GM21786 (cell line): ENCODE measurements around the gene ANAPC2.
"Not testable (repeated sequence)": the region's sequence is repeated elsewhere in the genome, so short reads cannot be mapped to it uniquely, and the experiment has no call there.

ENCODE experiments used
- ATAC-seq: cut with Tn5 transposase; IDR thresholded peaks from one replicate; pipeline ENCODE4 v1.9.1; 2021; ENCODE audit not compliant: unreplicated experiment

Gene ANAPC2

DNA sequence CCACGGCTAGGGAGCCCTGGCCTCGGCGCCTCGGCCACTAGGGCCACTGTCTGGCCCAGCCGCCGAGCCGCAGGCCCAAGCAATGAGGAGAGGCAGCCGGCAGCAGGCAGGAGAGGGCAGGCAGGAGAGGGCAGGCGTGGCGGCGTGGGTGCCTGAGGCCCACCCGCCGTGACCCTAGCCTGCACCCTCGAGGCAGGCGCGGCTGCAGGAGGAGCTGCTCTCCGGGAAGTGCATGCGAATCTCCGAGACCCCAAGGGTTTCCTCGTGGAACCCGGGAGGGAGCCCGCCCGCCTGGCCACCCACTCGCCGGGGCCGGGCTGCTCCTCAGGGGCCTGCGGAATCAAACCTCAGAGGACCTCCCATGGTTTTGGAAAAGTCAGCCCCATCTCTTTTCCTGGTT lies 40.1 kb downstream of the ANAPC2 start:
- no peak for ATAC-seq

DNA sequence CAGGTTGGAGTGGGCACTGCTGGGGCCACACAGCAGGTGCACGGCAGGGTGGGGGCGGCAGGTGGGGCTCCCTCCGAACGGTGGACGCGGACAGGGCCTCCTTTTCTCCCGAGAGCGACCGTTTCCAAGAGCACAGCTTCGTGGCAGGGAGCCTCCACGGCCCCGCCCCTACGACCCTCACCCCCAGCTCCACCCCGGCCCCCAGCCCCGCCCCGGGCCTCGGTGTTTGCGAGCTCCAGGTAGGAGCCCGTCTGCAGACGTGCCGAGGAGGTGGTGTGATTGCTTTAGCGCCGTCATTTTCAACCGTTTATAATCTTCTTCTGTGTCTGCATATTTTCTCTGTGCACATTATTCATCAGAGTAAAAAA lies 40.6 kb downstream of the ANAPC2 start:
- no peak for ATAC-seq

DNA sequence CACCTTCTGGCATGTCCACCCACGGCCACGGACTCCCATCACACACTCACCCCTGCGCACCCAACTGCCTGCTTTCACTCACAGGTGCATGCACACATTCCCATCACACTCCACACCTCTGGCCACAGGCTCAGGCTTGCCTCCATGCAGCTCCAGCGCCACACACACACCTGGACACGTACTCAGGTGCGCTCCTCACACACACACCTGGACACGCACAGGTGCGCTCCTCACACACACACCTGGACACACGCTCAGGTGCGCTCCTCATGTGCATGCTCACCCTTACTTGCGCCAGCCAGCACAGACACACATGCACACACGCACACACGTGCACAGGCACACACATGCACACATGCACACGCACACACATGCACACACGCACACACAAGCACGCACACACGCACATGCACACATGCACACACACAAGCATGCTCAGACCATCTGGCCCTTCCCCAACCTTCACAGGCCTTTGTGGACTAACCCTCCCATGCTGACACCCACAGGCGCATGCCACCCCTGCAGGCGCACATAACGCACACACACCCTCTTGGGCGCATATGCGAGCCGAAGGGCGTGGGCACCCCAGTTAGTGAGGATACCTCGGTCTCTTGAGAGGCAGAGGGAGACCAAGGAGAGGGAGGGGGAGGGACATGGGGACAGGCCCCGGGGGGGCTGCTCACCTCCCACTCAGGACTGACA lies 41.1 kb downstream of the ANAPC2 start:
- ATAC-seq: no peak

DNA sequence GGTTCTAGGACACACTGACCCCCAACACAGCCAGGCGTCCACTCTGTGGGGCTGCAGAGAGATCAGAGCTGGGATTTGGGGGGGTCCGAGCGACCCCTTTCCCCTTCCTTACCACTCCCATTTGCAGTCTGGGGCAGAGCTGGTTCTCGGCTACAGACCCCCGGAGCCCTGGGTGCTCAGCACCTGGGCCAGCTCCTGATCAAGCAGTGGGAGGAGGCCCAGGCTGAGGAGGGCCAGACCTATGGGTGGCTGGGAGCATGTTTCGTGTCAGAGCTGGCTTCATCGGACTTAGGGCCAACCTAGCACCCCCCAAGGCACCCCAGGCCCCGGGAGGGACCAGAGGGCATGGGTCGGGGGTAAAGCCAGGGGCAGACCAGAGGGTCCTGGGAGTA lies 41.8 kb downstream of the ANAPC2 start:
- ATAC-seq: no peak

DNA sequence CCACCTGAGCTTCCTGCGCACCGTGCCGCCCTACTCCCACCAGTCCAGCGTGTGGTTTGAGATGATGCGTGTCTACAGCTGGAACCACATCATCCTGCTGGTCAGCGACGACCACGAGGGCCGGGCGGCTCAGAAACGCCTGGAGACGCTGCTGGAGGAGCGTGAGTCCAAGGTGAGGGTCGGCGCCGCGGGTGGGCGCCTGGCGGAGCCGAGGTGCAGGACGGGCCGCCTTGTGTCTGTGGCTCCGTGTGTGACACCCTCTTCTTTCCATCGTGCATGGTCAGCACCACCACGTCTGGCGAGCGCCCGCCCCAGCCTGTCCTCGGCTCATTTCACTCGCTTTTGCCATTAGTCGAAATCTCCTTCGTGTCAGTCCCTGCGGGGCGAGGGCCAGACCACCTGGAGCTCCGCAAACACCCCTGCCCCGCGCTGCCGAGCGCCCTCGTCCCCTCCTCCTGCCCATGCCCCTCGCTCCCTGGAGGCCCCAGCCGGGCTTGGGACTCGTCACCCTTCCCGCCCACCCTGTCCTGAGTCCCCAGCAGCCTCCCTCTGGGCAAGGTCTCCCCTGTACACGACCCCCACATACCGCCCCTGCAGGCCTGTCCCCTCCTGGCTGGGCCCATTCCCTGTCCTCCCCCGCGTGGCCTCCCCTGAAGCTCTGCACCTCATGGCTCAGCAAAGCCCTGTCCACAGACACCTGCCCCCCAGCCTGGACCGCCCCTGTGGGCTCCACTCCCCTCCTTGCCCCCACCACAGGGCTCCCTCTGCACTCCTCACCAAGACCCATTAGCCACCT lies 42.4 kb downstream of the ANAPC2 start:
- no peak for ATAC-seq

DNA sequence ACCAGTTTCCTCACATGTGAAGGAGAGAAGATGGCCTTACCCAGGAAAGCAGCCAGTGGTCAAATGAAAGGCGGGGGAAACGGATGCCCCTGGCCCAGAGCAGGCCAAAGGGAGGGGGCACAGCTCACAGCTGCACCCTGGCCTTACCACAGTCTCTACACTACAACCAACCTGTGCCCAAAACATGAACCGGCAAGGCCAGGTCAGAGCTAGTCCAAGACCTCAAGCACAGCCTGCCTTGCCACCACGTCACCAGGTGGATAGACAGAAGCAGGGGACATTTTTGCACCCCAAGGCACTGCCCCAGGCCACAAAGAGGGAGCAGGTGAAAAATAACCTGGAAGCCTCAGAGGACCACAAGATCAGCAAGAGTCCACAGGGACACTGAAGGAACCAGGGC lies 44.9 kb downstream of the ANAPC2 start:
- no peak for ATAC-seq

DNA sequence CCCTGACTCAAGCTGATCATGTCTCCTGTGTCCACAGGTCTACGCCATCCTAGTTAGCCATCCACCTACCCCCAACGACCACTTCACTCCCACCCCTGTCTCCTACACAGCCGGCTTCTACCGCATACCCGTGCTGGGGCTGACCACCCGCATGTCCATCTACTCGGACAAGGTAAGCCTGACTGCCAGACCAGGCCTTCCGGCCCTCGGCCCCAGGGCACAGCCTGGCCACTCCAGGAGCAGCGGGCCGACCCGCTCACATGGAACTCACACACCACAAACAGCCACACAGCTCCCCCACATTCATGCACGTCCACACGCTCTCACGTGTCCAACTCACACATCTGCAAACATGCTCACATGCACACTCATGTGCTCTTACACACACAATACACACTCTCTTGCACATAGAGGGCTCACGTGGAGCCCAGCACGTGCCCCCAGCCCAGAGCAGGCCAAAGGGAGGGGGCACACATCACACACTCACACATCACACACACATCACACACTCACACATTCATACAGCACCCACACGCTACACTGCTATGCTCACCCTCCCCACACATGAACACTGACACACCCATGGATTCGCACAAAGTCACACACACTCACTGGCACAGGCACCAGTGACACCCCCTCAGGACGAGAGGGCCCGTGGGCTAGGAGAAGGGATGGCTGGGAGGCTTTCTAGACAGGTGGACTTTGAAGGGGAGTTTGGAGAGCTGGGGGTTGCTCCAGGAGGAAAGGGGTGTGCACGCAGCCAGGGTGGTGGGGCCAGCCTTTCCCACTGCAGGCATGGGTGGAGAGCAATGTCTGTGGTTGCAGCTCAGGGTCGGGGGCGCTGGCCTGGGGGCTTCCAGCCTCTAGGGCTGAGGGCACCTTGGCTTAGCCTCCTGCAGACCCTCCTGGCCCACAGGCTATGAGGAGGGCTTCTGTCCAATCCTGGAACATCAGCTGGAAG lies 46.1 kb downstream of the ANAPC2 start:
- no peak for ATAC-seq

DNA sequence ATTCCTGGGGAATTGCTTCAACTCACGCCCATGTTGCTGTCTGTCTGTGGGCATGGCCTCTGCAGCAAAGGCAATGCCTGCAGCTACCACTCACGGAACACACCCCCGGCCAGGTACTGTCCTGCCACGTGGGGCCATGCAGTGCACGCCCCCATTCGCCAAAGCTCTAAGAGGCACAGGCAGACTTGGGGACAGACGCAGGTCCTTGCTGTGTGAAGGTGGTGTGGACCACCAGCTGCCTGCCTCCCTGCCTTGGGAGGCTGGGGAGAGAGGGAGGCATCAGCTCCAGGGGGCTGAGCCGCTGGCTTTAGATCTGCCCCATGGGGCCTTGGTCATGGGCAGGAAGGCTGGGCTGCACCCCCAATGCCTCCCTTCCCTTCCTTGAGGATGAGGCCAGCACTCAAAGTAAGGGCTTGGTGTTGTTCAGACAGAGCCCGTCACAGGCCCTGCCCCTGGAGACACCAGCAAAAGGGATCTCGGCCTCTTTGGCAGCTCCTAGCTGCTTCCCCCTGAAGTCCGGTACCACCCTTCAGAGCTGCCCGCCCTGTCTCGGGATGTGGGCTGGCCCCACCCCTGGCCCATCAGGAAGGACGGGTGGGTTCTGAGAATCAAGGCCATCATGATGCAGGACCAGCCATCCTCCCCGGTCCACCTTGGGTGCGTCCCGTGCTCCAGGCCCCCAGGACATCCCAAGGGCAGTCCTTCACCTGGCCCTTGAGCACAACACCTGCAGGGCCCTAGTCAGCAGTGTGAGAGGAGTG lies 47.1 kb downstream of the ANAPC2 start:
- ATAC-seq: no peak

DNA sequence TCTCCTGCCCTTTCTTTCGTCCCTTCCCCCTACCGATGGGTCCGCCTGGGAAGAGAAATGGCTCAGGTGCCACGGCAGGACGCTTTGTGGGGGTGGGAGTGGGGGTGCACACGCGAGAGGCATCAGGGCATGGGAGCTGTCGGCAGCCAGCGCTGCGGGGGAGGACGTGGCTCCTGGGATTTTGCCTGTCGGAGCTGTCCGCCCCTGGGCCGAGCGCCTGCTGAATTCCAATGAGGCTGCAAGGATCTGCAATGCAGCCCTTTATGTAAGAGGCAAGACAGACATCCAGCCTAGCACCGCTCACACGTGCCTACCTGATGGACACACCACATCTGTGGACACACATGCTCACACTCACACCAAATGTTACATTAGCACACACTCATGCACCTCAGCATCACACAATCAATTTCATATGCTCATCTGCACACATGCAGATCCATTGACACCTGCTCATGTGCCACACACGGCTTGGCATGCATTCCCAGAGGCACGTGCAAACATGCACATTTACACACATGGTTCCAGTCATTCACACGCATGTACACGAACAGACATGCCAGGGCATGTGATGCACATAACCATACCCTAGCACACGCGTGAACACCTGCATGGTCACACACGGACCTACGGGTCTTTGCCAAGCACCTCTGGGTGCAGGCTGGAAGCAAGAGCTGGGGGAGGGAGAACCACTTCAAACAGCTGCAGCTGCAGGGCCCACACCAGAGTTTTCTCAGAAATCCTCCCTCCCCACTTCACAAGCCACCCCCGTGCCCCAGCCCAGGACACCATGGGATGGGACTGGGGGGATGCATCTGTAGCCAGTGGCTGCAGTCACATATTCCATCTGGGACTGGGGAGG lies 48.0 kb downstream of the ANAPC2 start:
- ATAC-seq: no peak

DNA sequence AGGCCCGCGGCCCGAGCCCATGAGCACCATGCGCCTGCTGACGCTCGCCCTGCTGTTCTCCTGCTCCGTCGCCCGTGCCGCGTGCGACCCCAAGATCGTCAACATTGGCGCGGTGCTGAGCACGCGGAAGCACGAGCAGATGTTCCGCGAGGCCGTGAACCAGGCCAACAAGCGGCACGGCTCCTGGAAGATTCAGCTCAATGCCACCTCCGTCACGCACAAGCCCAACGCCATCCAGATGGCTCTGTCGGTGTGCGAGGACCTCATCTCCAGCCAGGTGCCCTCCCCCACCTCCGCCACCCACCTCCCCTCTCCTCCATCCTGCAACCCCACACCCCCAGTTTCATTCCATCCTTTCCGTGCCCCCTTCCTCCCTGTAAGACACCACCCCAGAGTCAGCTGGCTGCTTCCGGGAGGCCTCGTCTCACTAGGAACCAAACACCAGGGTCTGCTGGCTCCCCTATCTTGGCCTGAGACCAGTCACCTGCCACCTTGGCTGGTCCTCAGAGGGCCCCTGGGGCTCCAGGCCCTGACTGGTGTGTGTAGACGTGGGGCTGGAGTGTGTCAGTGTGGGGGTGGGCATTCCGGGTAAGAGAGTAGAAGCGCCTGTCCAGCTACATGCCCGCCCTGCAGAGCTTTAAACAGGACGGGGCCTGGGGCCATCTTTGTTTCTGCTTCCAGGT lies 48.8 kb downstream of the ANAPC2 start:
- no peak for ATAC-seq

DNA sequence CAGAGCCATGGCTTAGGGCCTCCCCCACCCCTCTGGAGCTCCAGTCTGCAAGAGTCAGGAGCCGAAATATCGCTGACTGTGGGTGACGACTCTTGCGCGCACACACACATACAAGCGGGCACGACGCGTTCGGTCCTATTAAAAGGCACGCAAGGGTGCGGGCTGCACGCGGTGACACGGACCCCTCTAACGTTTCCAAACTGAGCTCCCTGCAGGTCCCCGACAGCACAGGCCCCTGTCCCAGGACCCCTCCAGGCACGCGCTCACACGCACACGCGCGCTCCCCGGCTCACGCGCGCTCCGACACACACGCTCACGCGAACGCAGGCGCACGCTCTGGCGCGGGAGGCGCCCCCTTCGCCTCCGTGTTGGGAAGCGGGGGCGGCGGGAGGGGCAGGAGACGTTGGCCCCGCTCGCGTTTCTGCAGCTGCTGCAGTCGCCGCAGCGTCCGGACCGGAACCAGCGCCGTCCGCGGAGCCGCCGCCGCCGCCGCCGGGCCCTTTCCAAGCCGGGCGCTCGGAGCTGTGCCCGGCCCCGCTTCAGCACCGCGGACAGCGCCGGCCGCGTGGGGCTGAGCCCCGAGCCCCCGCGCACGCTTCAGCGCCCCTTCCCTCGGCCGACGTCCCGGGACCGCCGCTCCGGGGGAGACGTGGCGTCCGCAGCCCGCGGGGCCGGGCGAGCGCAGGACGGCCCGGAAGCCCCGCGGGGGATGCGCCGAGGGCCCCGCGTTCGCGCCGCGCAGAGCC lies 49.5 kb downstream of the ANAPC2 start, which contains the start of gene GRIN1:
Gene GRIN1, plus strand, starts transcription at position 433 of the 746 bp plus-strand sequence. CDS start 333 bp downstream, outside the sequence.
- no peak for ATAC-seq

DNA sequence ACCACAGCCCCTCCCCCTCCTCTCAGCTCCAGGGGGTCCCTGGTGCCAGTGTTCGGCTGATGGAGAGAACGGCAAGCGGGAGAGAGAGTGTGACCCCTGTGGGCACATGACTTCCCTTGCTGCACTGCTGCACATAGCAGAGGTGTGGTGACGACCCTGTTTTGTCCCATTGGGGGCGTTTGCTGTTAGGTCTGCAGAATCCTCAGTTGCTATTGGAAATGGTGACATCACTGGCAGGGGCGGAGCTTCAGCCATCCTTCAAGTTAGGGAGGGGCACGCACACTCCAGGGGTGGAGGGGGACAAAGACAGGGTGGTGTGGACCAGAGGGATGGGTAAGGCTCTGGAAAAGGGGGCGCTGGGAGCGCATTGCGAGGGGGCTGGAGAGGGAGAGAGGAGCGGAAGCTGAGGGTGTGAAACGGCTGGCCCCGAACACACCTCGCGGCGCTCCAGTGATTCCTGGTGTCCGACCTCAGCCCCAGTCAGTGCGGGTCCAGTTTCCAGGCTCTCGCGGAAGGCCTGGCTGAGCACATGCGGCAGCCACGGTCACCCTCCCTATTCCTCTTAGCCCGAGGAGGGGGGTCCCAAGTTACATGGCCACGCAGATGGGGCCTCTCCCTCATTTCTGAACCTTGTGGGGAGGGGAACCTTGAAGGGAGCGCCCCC lies 50.2 kb downstream of the ANAPC2 start:
- no peak for ATAC-seq

DNA sequence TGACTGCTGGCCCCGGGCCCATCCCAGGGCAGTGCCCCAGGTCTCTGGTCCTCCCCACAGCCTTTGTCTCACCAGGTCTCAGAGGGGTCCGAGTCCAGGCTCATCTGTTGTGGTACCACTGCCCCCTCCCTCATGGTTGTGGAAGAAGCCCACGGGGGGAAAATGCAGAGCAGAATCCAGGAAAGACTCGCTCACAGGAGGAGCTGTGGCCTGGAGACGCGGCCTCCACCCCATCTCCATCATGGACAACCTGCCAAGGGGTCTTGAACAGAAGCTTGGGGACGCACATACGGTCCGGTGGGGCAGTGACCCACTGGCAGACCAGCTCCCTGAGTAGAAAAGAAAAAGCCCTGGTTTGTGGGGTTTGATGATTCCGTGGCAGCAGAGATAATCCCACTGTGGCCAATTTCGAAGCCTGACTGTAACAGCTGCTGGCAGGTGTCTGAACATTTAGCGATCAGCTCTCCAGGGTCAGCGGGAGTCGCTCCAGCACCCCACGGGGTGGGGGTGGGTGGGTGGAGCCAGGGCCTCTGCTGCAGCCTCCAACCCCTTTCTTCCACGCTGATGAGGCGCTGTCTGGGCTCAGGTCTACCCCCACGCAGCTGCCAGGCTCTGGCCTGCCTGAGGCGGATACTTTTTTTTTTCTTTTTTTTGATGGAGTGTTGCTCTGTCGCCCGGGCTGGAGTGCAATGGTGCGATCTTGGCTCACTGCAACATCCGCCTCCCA lies 51.3 kb downstream of the ANAPC2 start:
- no peak for ATAC-seq

DNA sequence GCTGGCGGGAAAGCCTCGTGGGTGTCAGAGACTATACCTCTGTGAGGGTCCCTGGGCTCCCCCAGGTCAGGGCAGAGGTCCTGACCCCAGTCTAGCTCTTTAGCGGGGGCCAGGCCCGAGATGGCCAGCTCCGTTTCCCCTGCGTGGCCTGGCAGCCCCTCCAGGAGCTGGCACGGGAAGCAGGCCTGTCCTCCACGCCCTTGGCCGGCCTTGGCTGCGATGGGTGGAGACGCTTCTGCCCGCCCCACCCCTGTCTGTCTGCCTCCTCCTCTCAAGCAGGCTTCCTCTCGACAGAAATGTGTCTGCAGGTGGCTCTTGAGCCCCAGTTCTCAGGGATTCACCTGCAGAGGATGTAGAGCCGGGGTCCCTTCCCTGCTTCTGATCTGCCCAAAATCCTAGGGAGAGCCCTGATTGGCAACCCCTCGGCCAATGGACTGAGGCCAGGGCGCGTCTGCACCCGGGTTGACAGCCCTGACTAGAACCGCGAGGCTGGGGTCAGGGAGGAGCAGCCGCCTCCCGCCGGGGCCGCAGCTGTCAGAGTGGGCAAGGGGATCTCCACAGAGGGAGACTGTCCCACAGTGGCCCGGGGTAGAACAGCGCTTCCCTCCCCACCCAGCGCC lies 52.0 kb downstream of the ANAPC2 start:
- ATAC-seq: no peak

DNA sequence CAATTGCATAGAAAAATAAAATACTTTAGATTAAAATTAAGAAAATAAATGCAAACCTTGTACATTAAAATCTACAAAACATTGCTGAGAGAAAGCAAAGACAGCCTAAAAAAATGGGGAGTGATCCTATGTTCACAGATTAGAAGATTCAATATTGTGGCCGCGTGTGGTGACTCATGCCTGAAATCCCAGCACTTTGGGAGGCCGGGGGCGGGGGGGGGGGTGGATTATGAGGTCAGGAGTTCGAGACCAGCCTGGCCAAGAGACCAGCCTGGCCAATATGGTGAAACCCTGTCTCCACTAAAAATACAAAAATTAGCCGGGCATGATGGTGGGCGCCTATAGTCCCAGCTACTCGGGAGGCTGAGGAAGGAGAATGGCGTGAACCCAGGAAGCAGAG lies 53.2 kb downstream of the ANAPC2 start:
- ATAC-seq: not testable (repeated sequence)

DNA sequence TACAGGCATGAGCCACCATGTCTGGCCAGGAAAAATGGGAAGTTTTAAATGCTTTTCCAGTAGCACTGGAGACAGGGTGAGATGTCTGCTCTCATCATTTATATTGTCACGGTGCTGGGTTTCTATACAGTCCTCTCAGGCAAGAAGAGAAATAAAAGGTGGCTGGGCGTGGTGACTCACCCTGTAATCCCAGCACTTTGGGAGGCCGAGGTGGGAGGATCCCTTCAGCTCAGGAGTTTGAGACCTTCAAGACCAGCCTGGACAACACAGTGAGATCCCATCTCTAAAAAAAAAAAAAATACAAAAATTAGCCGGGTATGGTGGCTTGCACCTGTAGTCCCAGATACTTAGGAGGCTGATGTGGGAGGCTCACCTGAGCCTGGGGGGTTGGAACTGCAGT lies 54.2 kb downstream of the ANAPC2 start:
- no peak for ATAC-seq
